Large intestine (tissue), 3 donors: ENCODE measurements around the gene GRAMD1B. TPM values are rescaled to one million over a fixed set of nuclear protein-coding genes. Genes with fewer than 3 reads are reported as not detected.

Source experiments
- DNase-seq, 2 donors: peaks; one replicate each; pipeline versions ENCODE4 v3.0.0 to v3.0.0-alpha.2; 2013
- H3K27ac ChIP-seq: one replicate; pipeline ENCODE4 v1.5.1; 2013; ENCODE audit warnings: low read length
- H3K27me3 ChIP-seq: 2 replicates; pipeline ENCODE4 v1.6.1; 2013; ENCODE audit warnings: low read length; ENCODE audit not compliant: control insufficient read depth, insufficient read depth
- H3K36me3 ChIP-seq: 2 replicates; pipeline ENCODE4 v1.6.1; 2013; ENCODE audit warnings: low read length; ENCODE audit not compliant: control insufficient read depth, insufficient read depth
- H3K4me1 ChIP-seq: one replicate; pipeline ENCODE4 v1.6.1; 2013; ENCODE audit warnings: low read length; ENCODE audit not compliant: control insufficient read depth, insufficient read depth
- H3K4me3 ChIP-seq: one replicate; pipeline ENCODE4 v1.5.1; 2013; ENCODE audit warnings: low read length
- H3K9me3 ChIP-seq: one replicate; pipeline ENCODE4 v1.6.1; 2013; ENCODE audit warnings: mild to moderate bottlenecking, low read depth, low read length, moderate library complexity; ENCODE audit not compliant: control insufficient read depth
- WGBS: methylation state at CpG from one replicate; pipeline ENCODE4 v1.1.5; 2013; ENCODE audit warnings: low lambda C conversion rate; ENCODE audit not compliant: insufficient coverage; 5-methylcytosine and 5-hydroxymethylcytosine counted together
- polyA plus RNA-seq: library from polyadenylated mRNA; unstranded; fragments of 120-200 nt; gene quantifications from one replicate; pipeline ENCODE4 v1.2.1, GENCODE V29; 2013

GRAMD1B gene
- polyA plus RNA-seq, 1 donor, result 51.5 TPM

DNA sequence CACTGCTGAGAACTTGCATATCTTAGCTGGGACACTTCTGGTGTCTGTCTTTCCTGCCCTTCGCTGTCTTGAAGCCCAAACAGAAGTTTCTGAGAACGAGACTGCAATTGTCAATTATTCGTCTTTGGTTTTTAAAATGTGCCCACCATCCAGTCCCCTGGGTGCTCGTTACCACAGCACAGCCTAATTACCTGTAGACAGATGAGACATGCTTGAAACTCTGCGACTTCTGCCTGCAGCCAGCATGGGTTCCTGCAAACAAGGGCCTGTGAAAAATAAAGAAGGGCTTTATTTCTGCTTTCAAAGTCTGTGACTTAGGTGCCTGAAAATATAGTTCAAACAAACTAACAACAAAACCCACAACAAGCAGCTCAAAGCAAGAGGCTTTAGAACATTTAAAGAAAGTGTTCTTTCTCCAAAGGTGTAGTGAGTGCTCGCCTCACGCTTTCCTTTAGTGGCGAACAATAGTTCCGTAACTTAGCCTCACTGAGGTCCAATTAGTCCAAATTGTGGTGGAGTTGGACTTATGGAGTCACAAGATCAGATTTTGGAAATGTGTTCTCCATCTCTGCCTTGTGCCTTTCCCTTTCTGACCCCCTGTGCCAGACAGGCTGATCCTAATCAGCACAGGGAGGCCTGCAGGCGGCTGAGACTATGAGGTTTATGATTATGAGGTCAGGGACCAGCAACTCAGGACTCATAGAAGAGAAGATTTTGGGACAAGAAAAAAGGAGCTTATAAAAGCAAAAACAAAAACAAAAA, 20.4 kb upstream of the GRAMD1B start:
- Histone ChIP-seq H3K27ac (no peak overlapping the region), H3K36me3 (no peaks in the 10 kb centered on the region), H3K4me3 (no peak overlapping the region), H3K27me3 (no peaks in the 10 kb centered on the region), H3K4me1 (peaks cover 38% of the 10 kb centered on the region), H3K9me3 (no peaks in the 10 kb centered on the region)
- peak in 1 of 2 donors; percentile 20 for DNase-seq
- WGBS, result no CpG with 5 or more reads among the region's 10 CpGs

DNA sequence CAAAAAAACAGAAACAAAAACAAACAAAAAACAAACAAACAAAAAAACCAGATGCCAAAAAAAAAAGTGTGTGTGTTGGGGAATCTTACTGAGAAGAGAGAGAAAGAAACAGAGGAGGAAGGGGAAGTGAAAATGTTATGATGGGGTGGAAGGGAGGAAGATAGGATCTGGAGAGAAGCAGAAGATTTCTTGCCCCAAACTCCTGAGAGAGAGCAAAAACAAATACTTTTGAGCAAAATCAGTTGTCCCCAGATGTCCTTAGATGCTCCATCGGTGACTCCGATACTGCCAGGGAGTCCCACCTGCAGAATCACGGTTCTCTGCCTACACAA, 19.9 kb upstream of the GRAMD1B start:
- no CpG with 5 or more reads among the region's 3 CpGs for WGBS
- no peak overlapping the region for H3K27ac ChIP-seq

DNA sequence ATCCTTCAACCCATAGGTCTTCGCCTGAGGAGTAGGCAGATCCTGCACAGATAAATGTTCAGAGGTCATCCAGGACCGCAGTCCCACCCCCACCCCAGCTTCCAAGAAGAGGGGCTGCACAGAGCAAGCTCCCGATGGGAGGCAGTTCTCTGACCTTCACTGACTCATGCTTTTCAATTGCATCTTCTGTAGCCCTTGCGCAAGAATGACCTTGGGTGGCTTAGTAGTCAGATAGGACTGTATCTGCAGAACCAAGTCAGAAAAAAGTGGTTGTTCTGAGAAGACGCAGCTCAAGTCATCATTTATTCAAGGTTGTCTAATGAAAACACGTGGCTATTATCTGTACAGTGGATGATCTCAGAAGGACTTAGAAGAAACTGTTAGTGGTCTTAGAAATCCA, 16.4 kb upstream of the GRAMD1B start:
- Histone ChIP-seq H3K9me3 (no peaks in the 10 kb centered on the region), H3K4me1 (peaks cover 29% of the 10 kb centered on the region), H3K27me3 (no peaks in the 10 kb centered on the region), H3K4me3 (no peak overlapping the region), H3K36me3 (no peaks in the 10 kb centered on the region), H3K27ac (no peak overlapping the region)
- DNase-seq, result peak; percentile 66 to 81
- no CpG with 5 or more reads among the region's 6 CpGs for WGBS

More for the DNA sequence above, 19.9 kb upstream of the GRAMD1B start:
- peaks cover 38% of the 10 kb centered on the region for H3K4me1 ChIP-seq
- no peak for DNase-seq
- H3K4me3 ChIP-seq, result no peak overlapping the region
- H3K9me3 ChIP-seq, result no peaks in the 10 kb centered on the region
- no peaks in the 10 kb centered on the region for H3K27me3 ChIP-seq
- H3K36me3 ChIP-seq, result no peaks in the 10 kb centered on the region

DNA sequence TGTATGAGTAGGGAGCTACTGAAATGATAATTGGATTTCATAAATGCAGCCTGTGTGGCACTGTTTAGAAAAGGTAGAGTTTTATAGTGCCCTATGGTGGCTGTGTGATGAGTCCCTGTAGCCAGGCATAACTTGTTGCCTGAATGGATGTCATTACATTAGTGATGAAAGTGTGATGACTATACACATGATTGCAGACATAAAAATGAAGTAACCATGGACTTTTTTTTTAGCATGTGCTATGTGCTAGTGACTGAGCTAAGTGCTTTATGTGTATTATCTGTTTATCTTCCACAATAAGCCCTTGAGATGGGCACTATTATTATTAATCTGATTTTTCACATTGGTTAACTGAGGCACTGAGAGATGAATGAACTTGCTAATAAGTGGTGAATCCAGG, 13.5 kb upstream of the GRAMD1B start:
- DNase-seq, result no peak
- Histone ChIP-seq H3K4me1 (peaks cover 20% of the 10 kb centered on the region), H3K27me3 (no peaks in the 10 kb centered on the region), H3K4me3 (no peak overlapping the region), H3K9me3 (no peaks in the 10 kb centered on the region), H3K36me3 (no peaks in the 10 kb centered on the region), H3K27ac (no peak overlapping the region)

DNA sequence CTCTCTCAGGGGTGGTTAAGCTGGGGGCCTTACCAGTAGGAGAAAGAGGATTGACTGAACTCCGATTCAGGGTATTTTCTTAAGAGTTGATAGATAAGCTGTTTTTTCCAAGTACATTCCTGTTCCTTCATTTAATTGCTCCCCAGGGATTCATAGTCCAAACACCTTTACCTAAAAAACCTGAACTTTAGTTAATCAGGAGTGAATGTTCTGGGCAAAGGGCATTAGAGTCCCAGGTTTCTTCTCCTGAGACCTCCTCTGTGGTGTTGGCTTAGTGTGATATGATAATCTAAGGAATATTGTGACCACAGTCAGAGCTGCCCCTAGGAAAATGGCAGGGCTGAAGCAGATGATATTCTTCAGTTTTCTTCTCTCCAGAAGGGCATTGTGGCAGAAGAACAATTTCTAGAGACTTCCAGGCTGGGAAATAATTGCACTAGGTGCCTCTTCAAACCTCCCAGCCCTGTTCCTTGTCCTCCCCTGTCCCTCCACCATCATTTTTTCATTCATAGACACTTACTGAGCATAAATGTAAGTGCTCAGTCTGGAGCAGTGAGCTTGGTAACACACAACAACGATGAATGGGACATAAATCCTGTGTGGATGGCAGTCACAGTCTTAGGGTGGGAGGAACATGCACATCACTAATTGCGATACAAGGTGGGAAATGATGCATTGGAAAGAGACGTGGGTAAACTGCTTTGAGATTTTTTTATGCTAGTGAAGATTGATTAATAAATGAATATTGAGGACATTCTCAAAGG, 11.5 kb upstream of the GRAMD1B start:
- DNase-seq, result peak; percentile 38 to 80
- no peaks in the 10 kb centered on the region for H3K9me3 ChIP-seq
- H3K36me3 ChIP-seq, result no peaks in the 10 kb centered on the region
- no peak overlapping the region for H3K4me3 ChIP-seq
- H3K27ac ChIP-seq, result peak overlapping the region; percentile 83
- 80% methylated on average over 1 of the region's 4 CpGs for WGBS
- H3K4me1 ChIP-seq, result peaks cover 15% of the 10 kb centered on the region
- no peaks in the 10 kb centered on the region for H3K27me3 ChIP-seq

DNA sequence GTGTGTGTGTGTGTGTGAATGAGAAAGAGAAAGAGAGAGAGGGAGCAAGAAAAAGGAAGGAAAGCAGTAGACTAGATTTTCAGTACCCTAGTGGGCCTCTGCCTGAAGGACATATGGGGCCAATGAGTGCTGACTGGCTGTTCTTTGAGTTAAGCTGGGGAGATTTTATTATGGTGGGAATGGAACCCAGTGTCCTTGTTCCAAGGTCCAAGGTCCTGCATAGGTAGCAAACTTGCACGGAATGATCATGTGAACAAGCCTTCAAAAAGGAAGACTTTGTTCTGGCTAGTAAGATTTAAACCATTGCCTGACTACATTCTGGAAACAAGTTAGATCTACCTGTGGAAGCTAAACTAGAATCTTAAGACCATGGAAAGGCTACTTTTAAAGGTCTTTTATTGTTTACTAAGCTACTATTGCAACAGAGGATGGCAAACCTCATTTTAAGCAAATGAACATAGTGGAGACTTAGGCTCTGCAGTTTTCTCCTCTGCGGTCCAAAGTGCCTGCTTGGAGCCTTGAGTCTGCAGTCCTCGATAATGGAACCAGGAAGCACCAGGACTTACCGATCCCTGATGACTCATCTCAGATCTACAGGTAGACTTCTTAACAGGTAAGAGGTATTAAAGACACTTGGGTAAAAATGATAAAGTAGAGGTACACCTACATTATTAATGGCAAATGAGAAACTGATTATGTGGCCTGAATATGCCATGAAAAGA, 10.2 kb upstream of the GRAMD1B start:
- Histone ChIP-seq H3K36me3 (no peaks in the 10 kb centered on the region), H3K4me1 (peaks cover 17% of the 10 kb centered on the region), H3K9me3 (no peaks in the 10 kb centered on the region), H3K27ac (peak overlapping the region; percentile 86), H3K27me3 (no peaks in the 10 kb centered on the region), H3K4me3 (peak overlapping the region; percentile 57)
- no CpG with 5 or more reads among the region's 4 CpGs for WGBS
- peak; percentile 93 to 98 for DNase-seq

DNA sequence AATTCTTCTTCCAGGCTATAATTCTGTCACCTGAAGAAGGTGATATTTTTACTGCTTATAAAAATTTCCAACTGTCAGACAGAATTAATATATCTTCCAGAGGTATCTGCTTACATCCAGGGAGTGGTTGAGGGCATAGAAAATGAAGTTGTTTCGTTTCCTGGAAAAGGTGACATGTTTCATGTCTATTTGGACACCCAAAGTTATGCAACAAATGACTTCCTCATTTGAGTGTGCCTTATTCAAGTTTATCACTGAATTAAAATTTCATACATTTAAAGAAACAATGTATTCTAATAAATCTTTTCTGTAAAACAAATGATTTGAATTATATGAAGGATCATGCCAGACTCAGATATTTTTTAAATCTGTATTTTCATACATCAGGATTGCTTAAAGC, 8.5 kb upstream of the GRAMD1B start:
- peak overlapping the region; percentile 57 for H3K4me3 ChIP-seq
- WGBS, result no CpG with 5 or more reads among the region's 1 CpG

DNA sequence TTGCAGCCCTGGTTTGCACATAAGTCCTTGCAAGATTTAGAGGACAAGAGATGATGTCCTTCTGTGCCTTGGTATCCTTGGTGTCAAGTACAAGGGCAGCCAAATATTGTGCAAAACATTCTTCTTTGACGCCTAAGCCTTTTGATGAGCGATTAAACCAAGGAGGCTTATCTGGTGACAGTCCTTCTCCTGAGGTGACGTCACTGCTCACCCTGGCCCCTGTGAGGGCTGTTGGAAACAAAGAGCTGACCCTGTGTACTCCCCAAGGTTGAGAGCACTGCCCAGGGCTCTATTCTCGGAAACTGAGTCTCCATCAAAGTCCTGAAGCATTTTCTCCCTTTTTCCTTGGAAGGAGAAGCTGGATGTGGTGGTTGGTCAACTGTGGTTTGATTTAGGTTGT, 4.7 kb upstream of the GRAMD1B start:
- Histone ChIP-seq H3K27ac (no peak overlapping the region), H3K4me1 (peaks cover 46% of the 10 kb centered on the region), H3K9me3 (no peaks in the 10 kb centered on the region), H3K4me3 (no peak overlapping the region), H3K27me3 (no peaks in the 10 kb centered on the region), H3K36me3 (no peaks in the 10 kb centered on the region)
- WGBS, result no CpG with 5 or more reads among the region's 4 CpGs
- peak in 1 of 2 donors; percentile 32 for DNase-seq

More for the DNA sequence above, 8.5 kb upstream of the GRAMD1B start:
- Histone ChIP-seq H3K27me3 (no peaks in the 10 kb centered on the region), H3K9me3 (no peaks in the 10 kb centered on the region), H3K36me3 (no peaks in the 10 kb centered on the region), H3K27ac (peak overlapping the region; percentile 86), H3K4me1 (peaks cover 33% of the 10 kb centered on the region)
- DNase-seq, result peak in 1 of 2 donors; percentile 44

DNA sequence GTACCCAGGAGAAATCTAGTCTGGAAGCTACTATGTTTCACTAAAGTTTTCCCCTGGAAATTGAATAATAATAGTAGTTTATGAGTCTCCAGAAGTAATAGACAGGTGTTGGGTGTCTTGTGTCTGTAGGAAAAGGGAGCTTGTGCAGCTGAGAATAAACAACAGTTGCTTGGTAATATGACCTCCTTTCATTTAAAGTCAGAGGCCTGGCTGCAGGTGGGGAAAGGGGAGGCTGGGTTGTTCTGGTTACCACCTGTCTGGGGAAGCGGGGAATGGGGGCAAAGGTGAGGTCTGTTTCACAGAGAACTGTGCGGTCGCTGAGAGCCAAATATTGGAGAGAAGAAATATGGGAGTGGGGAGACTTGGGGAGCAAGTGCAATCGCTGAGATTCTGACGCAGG, 3.3 kb upstream of the GRAMD1B start:
- Histone ChIP-seq H3K9me3 (no peaks in the 10 kb centered on the region), H3K36me3 (no peaks in the 10 kb centered on the region), H3K27me3 (no peaks in the 10 kb centered on the region), H3K4me1 (peaks cover 46% of the 10 kb centered on the region), H3K27ac (peak overlapping the region; percentile 22), H3K4me3 (no peak overlapping the region)
- peak in 1 of 2 donors; percentile 64 for DNase-seq
- WGBS, result 60% methylated on average over 1 of the region's 5 CpGs

DNA sequence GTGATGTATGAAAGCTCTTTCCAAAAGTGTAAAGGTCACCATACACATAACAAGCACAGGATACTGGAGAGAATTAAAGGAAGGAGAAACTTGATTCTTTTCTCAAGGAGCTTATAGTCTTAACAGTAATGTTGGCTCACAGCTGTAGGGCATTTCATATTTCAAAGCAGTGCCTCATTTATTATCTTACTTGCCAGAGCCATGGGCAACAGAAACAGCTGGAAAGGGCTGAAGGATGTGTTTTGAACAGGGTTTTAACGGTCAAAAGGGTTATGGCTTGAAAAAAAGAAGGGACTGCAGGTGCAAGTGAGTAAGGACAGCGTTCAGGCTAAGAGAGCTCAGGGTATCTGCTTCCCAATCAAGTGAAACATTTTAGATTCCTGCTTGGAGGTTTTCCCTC, 2.7 kb upstream of the GRAMD1B start:
- Histone ChIP-seq H3K27ac (peak overlapping the region; percentile 5), H3K9me3 (no peaks in the 10 kb centered on the region)
- no CpG with 5 or more reads among the region's 2 CpGs for WGBS

More for the DNA sequence above, 2.7 kb upstream of the GRAMD1B start:
- Histone ChIP-seq H3K36me3 (no peaks in the 10 kb centered on the region), H3K27me3 (no peaks in the 10 kb centered on the region), H3K4me3 (no peak overlapping the region), H3K4me1 (peaks cover 46% of the 10 kb centered on the region)
- DNase-seq, result peak in 1 of 2 donors; percentile 16
